Endothelial cell of umbilical vein (primary cell): ENCODE measurements around the gene CCDC197. TPM values are rescaled to one million over a fixed set of nuclear protein-coding genes. Genes with fewer than 3 reads are reported as not detected.

ENCODE experiments used
- BruUV-seq: library from RNA; stranded (reverse); fragments of 400-500 nt; replicated peaks from 2 replicates; lab custom pipeline; 2021; lab: Mats Ljungman, UMichigan
- CTCF ChIA-PET: fragments of 300-600, 350-600 bp; sonication (Branson Sonifier 250); formaldehyde crosslinking; loops from one replicate; lab custom pipeline; 2021; ENCODE audit warnings: antibody characterized with exemption, inconsistent platforms; lab: Charles Lee
- POLR2A ChIA-PET: fragments of 300-600, 350-600 bp; sonication (Branson Sonifier 250); formaldehyde crosslinking; loops from one replicate; lab custom pipeline; 2021; ENCODE audit warnings: antibody characterized with exemption, inconsistent platforms; lab: Charles Lee
- DNase-seq: peaks from one replicate; pipeline ENCODE4 v3.0.0-alpha.2; 2011; ENCODE audit warnings: low read depth, low spot score
- FAIRE-seq: peaks from 2 replicates; lab custom pipeline; 2011; peaks lifted over from hg19 to GRCh38; lab: Jason Lieb, UNC
- H2AFZ ChIP-seq: 2 replicates; pipeline ENCODE4 v1.6.0; 2012; ENCODE audit warnings: low read depth, low read length, control low read depth, inconsistent platforms
- H3K27ac ChIP-seq: 2 replicates; pipeline ENCODE4 v1.5.1; 2011; ENCODE audit warnings: low read depth, mild to moderate bottlenecking, control low read depth, low read length, moderate library complexity; ENCODE audit not compliant: insufficient read depth
- H3K27me3 ChIP-seq, 2 experiments: 2 replicates each; pipeline versions ENCODE4 v1.6.0 to v1.6.1; 2011; ENCODE audit warnings: low read length in 2 of 2, mixed read lengths in 1 of 2; ENCODE audit not compliant: control insufficient read depth in 2 of 2, insufficient read depth in 2 of 2
- H3K36me3 ChIP-seq, 2 experiments: 2 replicates in 1 of 2; 3 replicates in 1 of 2; pipeline ENCODE4 v1.5.1; 2011; ENCODE audit warnings: low read length in 2 of 2, mild to moderate bottlenecking in 1 of 2, moderate library complexity in 1 of 2; ENCODE audit not compliant: control insufficient read depth in 2 of 2, insufficient read depth in 2 of 2; ENCODE audit errors: extremely low read depth in 1 of 2
- H3K4me1 ChIP-seq: 3 replicates; pipeline ENCODE4 v1.5.1; 2011; ENCODE audit warnings: mild to moderate bottlenecking, low read length; ENCODE audit not compliant: control insufficient read depth, insufficient read depth; ENCODE audit errors: extremely low read depth
- H3K4me2 ChIP-seq: 2 replicates; pipeline ENCODE4 v1.6.1; 2011; ENCODE audit warnings: low read length, control low read depth, mixed read lengths; ENCODE audit not compliant: insufficient read depth
- H3K4me3 ChIP-seq, 3 experiments: fragments of 200-600 bp in 1 of 3; sonication (generic), shearing (Covaris generic) in 1 of 3; replicated peaks in 1 of 3; 2 replicates each; pipeline ENCODE4 v1.5.1; 2011 to 2016; ENCODE audit warnings: control low read depth in 3 of 3, low read length in 3 of 3, mild to moderate bottlenecking in 2 of 3, inconsistent platforms in 1 of 3, low read depth in 1 of 3, moderate library complexity in 1 of 3; ENCODE audit not compliant: insufficient read depth in 1 of 3
- H3K79me2 ChIP-seq: 2 replicates; pipeline ENCODE4 v1.6.0; 2012; ENCODE audit warnings: low read length, inconsistent platforms; ENCODE audit not compliant: control insufficient read depth, insufficient read depth
- H3K9ac ChIP-seq: replicated peaks from 2 replicates; pipeline ENCODE3; 2011; ENCODE audit warnings: low read length, control low read depth; ENCODE audit not compliant: insufficient read depth; ENCODE audit errors: extremely low read depth
- H3K9me1 ChIP-seq: replicated peaks from 3 replicates; pipeline ENCODE4 v1.6.0; 2011; ENCODE audit warnings: mild to moderate bottlenecking, low read length; ENCODE audit not compliant: control insufficient read depth, insufficient read depth; ENCODE audit errors: extremely low read depth
- H3K9me3 ChIP-seq: replicated peaks from 2 replicates; pipeline ENCODE4 v1.5.1; 2012; ENCODE audit warnings: low read length, inconsistent platforms; ENCODE audit not compliant: control insufficient read depth, insufficient read depth
- H4K20me1 ChIP-seq: replicated peaks from 2 replicates; pipeline ENCODE3; 2011; ENCODE audit warnings: mild to moderate bottlenecking, low read length; ENCODE audit not compliant: control insufficient read depth, insufficient read depth; ENCODE audit errors: extremely low read depth
- EZH2 ChIP-seq: IDR thresholded peaks from 2 replicates; pipeline ENCODE4 v1.6.1; 2012; ENCODE audit warnings: borderline replicate concordance, low read depth, mild to moderate bottlenecking, moderate library complexity, low read length, inconsistent platforms; ENCODE audit not compliant: severe bottlenecking
- FOS ChIP-seq: IDR thresholded peaks from 2 replicates; pipeline ENCODE4 v1.6.1; 2011; ENCODE audit warnings: mild to moderate bottlenecking, low read length, moderate library complexity, borderline replicate concordance; ENCODE audit not compliant: insufficient read depth
- GATA2 ChIP-seq: IDR thresholded peaks from 2 replicates; pipeline ENCODE4 v1.7.0; 2011; ENCODE audit warnings: low read depth, mild to moderate bottlenecking, moderate library complexity, mixed read lengths, low read length; ENCODE audit not compliant: insufficient read length, insufficient read depth
- JUN ChIP-seq: IDR thresholded peaks from 2 replicates; pipeline ENCODE4 v1.6.1; 2011; ENCODE audit warnings: borderline replicate concordance, low read depth; ENCODE audit not compliant: insufficient read length, insufficient read depth
- MYC ChIP-seq: IDR thresholded peaks from one replicate; pipeline ENCODE4 v1.6.1; 2011; ENCODE audit warnings: mild to moderate bottlenecking, low read depth, low read length
- POLR2A ChIP-seq: IDR thresholded peaks from 2 replicates; pipeline ENCODE4 v1.6.1; 2012; ENCODE audit warnings: low read depth, mild to moderate bottlenecking, control low read depth, low read length
- POLR2AphosphoS5 ChIP-seq: IDR thresholded peaks from 2 replicates; pipeline ENCODE4 v1.6.1; 2012; ENCODE audit warnings: low read depth, mild to moderate bottlenecking, control low read depth, low read length, moderate library complexity; ENCODE audit not compliant: insufficient read depth
- dilution Hi-C: fragments of 300-500 bp; cut with MboI; formaldehyde crosslinking; loops from one replicate; pipeline ENCODE4 v1.15.0; 2019; ENCODE audit warnings: low sequenced_read_pairs; ENCODE audit not compliant: extremely low pct_ligation_motif_present
- intact Hi-C: fragments of 100-400 bp; cut with micrococcal nuclease; formaldehyde crosslinking; loops from one replicate; pipeline ENCODE4 v1.10.0; 2022
- polyA plus RNA-seq, 4 experiments: library from polyadenylated mRNA; depleted of rRNA in 3 of 4; stranded (reverse) in 3 of 4; unstranded in 1 of 4; fragments of >200 nt; gene quantifications; 2 replicates each; pipeline versions ENCODE4 v1.2.1 to v1.2.3, GENCODE V29; 2011 to 2012; ENCODE audit warnings: missing spikeins in 1 of 4
- total RNA-seq: library from RNA; stranded (reverse); gene quantifications from 2 replicates; pipeline ENCODE4 v1.2.3, GENCODE V29; 2021
- TF ChIP-seq, protein P1 (sequence below): IDR thresholded peaks from 2 replicates; pipeline ENCODE4 v1.6.1; 2011; ENCODE audit not compliant: insufficient read depth, insufficient read length
- TF ChIP-seq, protein P2 (sequence below), 2 donors: IDR thresholded peaks; 1 replicate in 1 of 2; 2 replicates in 1 of 2; pipeline ENCODE4 v1.5.1; 2011; ENCODE audit warnings: low read length in 2 of 2, mild to moderate bottlenecking in 2 of 2, moderate library complexity in 2 of 2, control low read depth in 1 of 2, inconsistent platforms in 1 of 2, low read depth in 1 of 2; ENCODE audit not compliant: insufficient read depth in 1 of 2; ENCODE audit errors: extremely low read depth in 1 of 2

The CCDC197 gene
- total and polyA plus RNA-seq, 2 donors (not counting 3 experiments of a cell fraction or from before 2014, with no cell fraction given), result not detected

DNA sequence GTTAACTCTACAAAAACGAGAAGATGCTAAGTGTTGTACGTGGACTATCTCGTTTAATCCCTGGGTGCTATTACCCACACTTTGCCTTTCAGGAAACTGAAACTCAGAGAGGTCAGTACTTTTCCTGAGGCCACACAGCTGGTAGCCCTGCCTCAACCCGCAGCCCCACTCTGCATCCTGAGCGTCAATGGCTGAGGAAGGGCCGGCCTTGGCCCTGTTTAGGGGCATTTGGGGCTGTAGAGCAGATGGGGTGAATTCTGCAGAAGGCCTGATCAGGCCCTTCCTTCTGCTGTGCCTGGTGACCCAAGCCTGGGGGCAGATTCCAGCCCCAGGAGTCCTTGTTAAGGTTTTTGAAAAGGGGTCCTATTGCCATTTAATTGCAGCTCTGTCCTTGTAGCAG lies 3.7 kb upstream of the CCDC197 start:
- Histone ChIP-seq H2AFZ (no peak overlapping the region), H3K27ac (no peak overlapping the region), H3K4me2 (no peak overlapping the region), H3K9me3 (no peaks in the 10 kb centered on the region), H3K9ac (no peak overlapping the region), H4K20me1 (no peaks in the 10 kb centered on the region), H3K4me3 (no peak overlapping the region), H3K79me2 (no peaks in the 10 kb centered on the region), H3K36me3 (no peaks in the 10 kb centered on the region), H3K9me1 (no peaks in the 10 kb centered on the region), H3K27me3 (no peaks in the 10 kb centered on the region), H3K4me1 (no peaks in the 10 kb centered on the region)
- dilution Hi-C loops, result no loop called here
- FAIRE-seq, result no peak
- CTCF ChIA-PET, result interaction anchor here (1.7 to 1.8 kb wide), 2 partner anchors 10 to 57 kb away, joined by 4 to 5 read pairs; no protein-coding TSS in a partner anchor
- intact Hi-C loops, result no loop called here
- no peak for DNase-seq
- TF ChIP-seq EZH2 (no peak), POLR2AphosphoS5 (no peak), MYC (no peak), FOS (no peak)
- TF ChIP-seq, protein P1, sequence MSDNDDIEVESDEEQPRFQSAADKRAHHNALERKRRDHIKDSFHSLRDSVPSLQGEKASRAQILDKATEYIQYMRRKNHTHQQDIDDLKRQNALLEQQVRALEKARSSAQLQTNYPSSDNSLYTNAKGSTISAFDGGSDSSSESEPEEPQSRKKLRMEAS, result no peak
- BruUV-seq, result no TSS peak
- POLR2A ChIA-PET, result no interaction called here

DNA sequence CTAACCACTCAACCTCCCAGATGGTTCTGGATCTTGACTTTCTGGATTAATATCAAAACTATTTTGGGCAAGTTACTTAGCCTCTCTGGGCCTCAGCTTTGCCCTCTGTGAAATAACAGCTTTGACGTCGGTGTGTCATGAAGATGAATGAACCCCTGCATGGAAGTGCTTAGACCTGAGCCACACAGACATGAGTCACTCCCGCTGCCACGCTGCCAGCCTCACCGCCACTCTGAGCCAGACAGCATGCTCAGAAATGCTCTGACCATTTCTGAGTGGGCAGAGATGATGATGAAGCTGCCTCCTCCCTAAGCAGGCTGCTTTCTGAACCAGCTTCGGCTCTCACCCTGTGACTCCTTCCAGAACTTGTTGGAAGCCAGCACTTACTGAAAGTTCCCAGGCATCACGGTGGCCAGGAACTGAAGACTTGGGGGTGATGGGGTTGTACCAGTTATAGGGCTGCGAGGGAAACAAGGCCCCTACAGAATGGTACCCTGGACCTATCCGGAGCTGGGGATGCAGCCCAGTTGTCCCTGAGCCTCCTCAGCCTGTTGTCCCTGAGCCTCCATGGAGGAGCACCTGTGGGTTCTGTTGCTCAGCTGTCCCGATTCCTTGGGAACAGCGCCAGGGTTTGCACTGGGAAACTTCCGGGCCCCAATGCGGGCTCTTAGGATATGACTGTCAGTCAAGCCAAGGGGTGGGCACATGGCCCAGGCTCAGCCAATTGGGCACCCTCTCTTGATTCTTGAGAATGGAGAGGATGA lies 2.0 kb upstream of the CCDC197 start:
- no peak overlapping the region for H3K27ac ChIP-seq
- H3K9me3 ChIP-seq, result no peaks in the 10 kb centered on the region
- no peak overlapping the region for H3K4me2 ChIP-seq
- no peaks in the 10 kb centered on the region for H3K9me1 ChIP-seq
- TF ChIP-seq JUN, result no peak
- TF ChIP-seq EZH2, result no peak
- TF ChIP-seq POLR2A, result no peak
- no peak for TF ChIP-seq POLR2AphosphoS5
- no peak for TF ChIP-seq FOS
- no peak for TF ChIP-seq GATA2
- TF ChIP-seq, protein P2, sequence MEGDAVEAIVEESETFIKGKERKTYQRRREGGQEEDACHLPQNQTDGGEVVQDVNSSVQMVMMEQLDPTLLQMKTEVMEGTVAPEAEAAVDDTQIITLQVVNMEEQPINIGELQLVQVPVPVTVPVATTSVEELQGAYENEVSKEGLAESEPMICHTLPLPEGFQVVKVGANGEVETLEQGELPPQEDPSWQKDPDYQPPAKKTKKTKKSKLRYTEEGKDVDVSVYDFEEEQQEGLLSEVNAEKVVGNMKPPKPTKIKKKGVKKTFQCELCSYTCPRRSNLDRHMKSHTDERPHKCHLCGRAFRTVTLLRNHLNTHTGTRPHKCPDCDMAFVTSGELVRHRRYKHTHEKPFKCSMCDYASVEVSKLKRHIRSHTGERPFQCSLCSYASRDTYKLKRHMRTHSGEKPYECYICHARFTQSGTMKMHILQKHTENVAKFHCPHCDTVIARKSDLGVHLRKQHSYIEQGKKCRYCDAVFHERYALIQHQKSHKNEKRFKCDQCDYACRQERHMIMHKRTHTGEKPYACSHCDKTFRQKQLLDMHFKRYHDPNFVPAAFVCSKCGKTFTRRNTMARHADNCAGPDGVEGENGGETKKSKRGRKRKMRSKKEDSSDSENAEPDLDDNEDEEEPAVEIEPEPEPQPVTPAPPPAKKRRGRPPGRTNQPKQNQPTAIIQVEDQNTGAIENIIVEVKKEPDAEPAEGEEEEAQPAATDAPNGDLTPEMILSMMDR (IDR thresholded peaks at IDR 0.05; ENCODE audit: extremely low read depth in 1 of 2, insufficient read depth in 1 of 2, low read depth in 1 of 2, low read length in 2 of 2), result no peak
- TF ChIP-seq, protein P1, result no peak
- TF ChIP-seq MYC, result no peak
- no peaks in the 10 kb centered on the region for H3K79me2 ChIP-seq
- intact Hi-C loops, result no loop called here
- CTCF ChIA-PET, result interaction anchor here (0.8 to 12.5 kb wide), 2 partner anchors 10 to 56 kb away, joined by 3 to 368 read pairs; no protein-coding TSS in a partner anchor
- BruUV-seq, result no TSS peak
- no peaks in the 10 kb centered on the region for H3K36me3 ChIP-seq
- no peaks in the 10 kb centered on the region for H3K4me1 ChIP-seq
- POLR2A ChIA-PET, result no interaction called here
- dilution Hi-C loops, result no loop called here
- no peaks in the 10 kb centered on the region for H4K20me1 ChIP-seq
- FAIRE-seq (no peak), DNase-seq (no peak)
- H3K27me3 ChIP-seq, result no peaks in the 10 kb centered on the region
- no peak overlapping the region for H2AFZ ChIP-seq
- H3K9ac ChIP-seq, result no peak overlapping the region
- H3K4me3 ChIP-seq, result no peak overlapping the region
